ENCODE results near the gene FUT9.

The FUT9 gene

GRCh38 chr6:96015518-96016333, at the start of gene FUT9:
Gene FUT9 (plus strand): TSS chr6:96015974. CDS start chr6:96203156, 187,182 bp downstream.
- no peak for DNase-seq

- no peak for DNase-seq
These were observed 48.2 kb upstream of the FUT9 start for GRCh38 chr6:95967594-95967993.

DNA sequence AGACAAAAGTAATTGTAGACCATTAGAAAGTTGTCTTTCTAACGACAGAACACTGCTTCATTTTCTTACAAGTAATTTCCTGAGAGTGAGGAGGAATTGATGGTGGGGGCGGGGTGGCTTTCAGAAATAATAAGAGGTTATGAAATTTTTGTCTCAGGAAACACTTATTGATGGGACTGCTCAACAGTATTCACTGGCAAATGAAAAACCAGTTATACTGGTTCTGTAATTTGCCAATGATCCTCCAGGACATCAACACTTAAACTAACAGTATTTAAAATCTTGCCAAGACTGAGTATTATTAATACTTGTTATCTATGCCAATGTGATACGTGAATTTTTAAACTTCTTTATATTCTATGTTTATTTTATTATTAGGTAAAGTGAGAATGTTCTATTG, 41.8 kb upstream of the FUT9 start:
- no peak for DNase-seq

DNA sequence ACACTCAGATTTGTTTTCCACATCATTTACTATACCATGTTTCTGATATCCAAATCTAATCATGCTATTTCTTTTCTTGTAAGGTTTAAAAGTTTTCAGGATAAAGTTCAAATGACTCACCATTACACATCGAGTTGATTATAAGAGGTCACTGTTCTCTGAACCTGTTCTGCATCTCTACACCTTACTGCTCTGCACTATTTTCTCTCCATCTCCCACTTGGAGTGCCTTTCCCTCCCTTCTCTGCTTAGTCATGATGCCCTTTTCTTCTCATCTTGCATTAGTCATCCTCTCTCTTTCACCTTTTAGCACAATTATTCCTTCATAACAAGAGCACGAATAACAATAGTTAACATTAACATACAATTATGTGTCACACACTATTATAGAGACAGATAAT, 37.5 kb upstream of the FUT9 start:
- no peak for DNase-seq

DNA sequence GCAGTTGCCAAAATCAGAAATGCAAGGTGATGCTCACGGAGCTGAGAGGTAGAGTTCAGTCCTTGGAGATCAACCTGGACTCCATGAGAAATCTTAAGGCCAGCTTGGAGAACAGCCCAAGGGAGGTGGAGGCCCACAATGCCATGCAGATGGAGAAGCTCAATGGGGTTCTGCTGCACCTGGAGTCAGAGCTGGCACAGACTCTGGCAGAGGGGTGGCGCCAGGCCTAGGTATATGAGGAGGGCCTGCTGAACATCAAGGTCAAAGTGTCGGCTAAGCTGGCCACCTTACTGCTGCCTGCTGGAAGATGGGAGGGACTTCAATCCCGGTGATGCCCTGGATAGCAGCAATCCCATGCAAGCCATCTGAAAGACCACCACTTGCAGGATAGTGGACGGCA, 23.9 kb upstream of the FUT9 start:
- DNase-seq: no peak

- no peak for DNase-seq
These were observed 21.6 kb upstream of the FUT9 start for GRCh38 chr6:95994151-95994550.

DNA sequence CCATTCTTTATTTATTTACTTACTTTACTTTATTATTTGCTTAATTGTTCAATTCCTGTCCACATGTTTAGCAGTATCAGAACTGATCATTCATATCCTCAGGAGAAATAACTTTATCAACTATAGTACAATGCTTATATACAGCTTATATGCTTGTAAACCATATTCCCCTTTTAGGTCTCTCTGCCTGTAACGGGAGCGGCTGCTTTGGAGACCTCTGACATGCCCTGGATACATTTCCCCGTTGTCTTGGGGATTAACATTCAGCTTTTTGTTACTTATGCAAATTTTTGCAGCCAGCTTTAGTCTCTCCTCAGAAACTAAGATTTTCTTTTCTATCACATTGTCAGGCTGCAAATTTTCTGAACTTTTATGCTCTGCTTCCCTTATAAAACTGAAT, 17.6 kb upstream of the FUT9 start:
- DNase-seq: no peak

- DNase-seq: no peak
These were observed 13.7 kb upstream of the FUT9 start for GRCh38 chr6:96001891-96002575.

DNA sequence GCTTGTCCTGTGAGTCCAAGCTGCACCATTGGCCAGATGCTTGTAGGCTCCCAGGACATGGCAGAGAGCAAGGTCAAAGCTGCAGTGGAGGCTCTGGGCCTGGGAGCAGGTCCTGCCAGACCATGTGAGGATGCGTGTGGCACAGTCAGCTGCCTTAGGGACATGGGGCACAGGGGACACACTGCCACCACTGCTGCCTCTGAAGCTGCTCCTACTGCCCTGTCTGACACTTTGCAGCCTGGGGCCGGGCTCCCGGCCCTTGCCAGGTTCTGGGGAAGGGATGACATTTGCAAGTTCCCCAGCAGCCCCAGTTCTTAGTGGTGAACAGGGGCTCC, 13.2 kb upstream of the FUT9 start:
- no peak for DNase-seq

- no peak for DNase-seq
These were observed 12.9 kb upstream of the FUT9 start for GRCh38 chr6:96002912-96003311.

GRCh38 chr6:96007663-96008062, 8.1 kb upstream of the FUT9 start:
- DNase-seq: no peak

DNA sequence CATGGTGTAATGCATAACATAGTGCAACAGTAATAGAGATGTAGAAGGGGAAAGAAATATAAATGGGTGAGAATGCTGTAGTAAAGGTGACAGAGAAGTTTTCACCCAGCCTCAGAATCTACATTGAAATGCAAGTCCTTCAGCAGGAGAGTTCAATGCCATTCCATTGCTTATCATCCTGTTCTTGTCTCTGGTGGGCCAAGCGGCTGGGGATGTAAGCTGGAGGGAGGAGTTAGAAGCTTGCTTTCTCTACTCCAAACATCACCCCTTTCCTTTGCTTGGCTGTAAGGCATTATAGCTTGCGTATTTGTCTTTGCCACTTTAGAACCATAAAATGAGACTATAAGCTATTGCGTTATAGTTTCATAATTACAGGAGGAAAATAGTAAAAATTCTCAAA, 2.2 kb upstream of the FUT9 start:
- no peak for DNase-seq

DNA sequence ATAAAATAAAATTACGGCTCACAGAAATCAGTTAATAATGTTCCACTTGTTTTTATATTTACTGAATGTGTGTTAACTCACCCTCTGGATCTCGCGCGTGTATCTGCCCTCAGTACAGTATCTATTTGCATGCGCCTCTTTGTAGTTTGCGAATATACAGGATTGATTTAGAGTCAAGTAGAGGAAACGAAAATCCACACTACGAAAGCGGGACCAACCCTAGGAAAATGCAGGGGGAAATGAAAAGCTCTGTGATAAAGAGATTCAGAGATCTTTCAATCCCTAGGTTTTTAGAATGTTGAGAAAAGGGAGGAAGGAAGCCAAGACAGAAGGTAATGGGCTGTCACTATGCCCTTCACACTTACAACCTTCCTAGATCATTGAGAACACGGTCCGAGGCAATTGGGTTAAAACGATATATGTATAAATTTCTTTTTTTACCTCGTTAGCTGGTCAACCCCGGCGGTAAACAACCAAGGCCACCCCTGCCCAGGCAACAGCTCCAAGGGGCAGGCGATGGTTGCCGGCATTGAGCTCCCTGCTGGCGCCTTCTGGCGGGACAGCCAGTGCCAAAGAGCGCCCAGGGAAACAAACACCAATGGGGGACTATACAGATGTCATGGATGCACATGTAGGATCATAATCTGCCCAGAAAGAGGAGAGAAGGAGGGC, 792 bp upstream of the FUT9 start:
- DNase-seq: no peak

DNA sequence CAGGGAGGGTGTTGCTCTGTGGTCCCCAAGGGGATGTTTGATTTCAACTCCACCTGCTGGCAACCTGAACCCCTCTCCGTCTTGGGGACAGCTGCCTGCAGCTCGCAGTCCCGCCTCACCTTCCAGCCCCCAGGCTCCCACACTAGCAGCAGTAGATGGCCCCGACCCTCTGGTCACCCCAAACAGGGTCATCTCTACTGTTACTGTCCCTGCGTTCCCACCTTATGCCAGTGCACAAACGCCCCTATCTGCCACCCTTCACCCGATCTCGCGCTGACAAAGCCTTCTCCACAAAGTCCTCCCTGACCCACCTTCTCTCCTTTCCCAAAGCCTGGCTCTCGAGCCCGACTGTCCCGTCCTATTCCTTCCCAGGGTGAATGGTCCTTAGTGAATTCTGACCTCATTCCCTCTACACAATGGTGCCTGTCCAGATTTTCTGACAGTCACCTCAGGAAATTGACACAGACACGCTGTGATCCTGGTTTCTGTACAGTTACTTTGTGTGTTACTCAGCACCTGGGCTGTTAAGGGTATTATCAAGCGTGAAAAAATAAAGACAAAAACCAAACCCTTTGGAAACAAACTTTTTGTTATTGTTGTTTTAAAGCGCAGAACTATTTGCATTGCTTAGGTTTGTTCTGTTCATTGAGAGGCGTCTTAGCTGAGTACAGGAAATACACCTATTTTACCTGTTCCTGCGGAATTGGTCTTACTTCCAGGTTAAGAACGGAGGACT, 728 bp downstream of the FUT9 start:
- DNase-seq: no peak

GRCh38 chr6:96017070-96017359, 1.2 kb downstream of the FUT9 start:
- no peak for DNase-seq

DNA sequence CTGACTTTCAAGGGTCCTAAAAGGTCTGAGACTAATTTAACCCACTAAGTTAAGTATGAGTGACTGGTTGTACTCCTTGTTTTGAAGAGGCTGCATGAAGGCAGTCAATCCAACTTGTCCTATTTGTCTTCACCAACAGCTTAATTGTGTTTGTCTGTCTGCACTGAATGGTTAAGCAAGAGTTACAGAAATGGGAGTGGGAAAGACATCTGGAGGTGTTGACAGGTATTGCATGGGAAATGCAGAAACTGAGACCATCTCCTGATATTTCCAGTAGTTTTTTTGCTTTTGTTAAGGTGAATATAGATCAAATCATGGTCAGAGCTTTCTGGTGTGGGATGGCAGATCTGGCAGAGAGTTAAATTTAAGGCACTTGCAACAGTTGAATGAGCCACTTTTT, 6.5 kb downstream of the FUT9 start:
- DNase-seq: no peak

GRCh38 chr6:96032661-96033060, 16.9 kb downstream of the FUT9 start:
- DNase-seq: no peak

GRCh38 chr6:96051555-96051954, 35.8 kb downstream of the FUT9 start:
- DNase-seq: no peak

DNA sequence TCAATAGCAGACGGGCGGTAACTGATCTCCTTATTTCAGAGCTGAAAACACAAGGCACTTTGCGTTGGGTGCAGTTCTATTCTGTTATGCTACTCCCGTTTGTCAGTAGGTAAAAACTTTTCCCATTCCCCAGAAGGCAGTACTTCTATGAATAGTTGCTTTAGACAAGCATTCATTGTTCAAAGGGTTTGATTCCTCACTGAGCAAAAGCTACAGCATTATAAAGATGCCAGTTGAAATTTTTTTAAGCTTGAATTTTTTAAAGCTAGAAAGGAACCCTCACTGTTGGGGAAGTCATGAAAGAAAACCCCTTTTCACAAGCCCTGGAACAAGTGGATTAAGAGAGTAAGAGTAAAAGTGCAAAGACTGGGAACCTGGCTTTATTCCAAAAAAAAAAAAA, 42.3 kb downstream of the FUT9 start:
- no peak for DNase-seq

DNA sequence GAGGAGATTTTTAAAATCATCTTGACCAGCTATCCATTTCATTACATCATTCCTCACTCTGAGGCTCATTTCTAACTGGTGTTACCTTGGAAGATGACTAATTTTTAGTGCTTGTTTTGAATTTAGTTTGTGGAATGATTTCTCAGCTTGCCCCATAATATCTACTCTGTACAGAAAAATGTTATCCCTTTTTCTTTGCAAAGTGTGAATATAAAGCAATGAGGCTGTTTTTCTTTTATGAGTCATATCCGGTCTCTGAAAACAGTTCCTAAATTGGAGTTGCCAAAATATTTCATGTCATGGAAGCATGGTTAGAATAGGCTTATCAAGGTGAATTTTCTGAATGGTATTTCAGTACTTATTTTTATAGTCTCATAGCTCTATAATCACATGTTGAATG, 43.8 kb downstream of the FUT9 start:
- no peak for DNase-seq

DNA sequence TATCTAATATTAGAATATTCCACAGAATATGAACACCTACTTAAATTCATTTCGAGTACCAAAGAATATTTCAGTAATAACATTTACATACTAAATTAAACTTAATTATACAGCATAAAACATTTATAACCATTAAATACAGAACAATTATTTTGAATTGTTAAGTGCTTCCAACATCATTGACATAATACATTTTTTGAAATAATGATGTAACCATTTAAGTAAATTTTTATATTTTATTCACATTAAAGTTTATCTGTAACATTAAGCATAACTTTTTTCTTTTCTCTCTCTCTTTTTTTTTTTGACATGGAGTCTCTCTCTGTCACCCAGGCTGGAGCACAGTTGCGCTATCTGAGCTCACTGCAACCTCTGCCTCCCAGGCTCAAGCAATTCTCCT, 44.5 kb downstream of the FUT9 start:
- no peak for DNase-seq

GRCh38 chr6:96065213-96065612, 49.4 kb downstream of the FUT9 start:
- no peak for DNase-seq

DNA sequence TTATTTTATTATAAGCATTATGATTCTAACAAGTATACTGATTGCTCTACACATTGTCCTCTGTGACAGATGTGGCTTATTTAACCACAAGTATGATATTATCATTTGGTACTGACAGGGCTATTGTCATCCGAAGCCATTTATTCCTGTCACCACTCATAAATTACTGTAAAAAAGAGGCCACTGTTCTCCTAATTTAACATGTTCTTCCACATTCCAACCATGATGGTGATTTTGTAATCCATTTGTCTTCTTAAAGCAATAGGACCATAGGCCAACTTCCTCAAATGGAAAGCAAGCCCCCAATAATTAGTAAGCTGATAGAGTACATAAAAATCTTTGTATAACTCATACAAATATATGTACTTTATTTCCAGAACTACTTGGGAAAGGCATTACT, 50.6 kb downstream of the FUT9 start:
- no peak for DNase-seq

- no peak for DNase-seq
These were observed 57.8 kb downstream of the FUT9 start for GRCh38 chr6:96073555-96073954.

All from inflammatory macrophage treated with lipopolysaccharide for 4 hours (primary cell).